Stimulated activated CD4-positive, alpha-beta T cell treated with anti-CD3 and anti-CD28 coated beads, Interleukin-15, amount 100 ng/mL, for 24 hours (primary cell): ENCODE measurements around the gene TSGA10IP.

ENCODE experiments used
- DNase-seq: peaks from one replicate; pipeline ENCODE4 v3.0.0-alpha.2; 2020

TSGA10IP gene

GRCh38 chr11:66008468-66009101 is 63.3 kb downstream of the TSGA10IP start:
- no peak for DNase-seq
